H9 (cell line): ENCODE results near the gene TRH. TPM values are rescaled to one million over a fixed set of nuclear protein-coding genes. Genes with fewer than 3 reads are reported as not detected.

Source experiments
- DNase-seq: peaks from one replicate; pipeline ENCODE4 v3.0.0-alpha.2; 2017
- H2AFZ ChIP-seq: one replicate; pipeline ENCODE4 v1.6.1; 2013; ENCODE audit warnings: mild to moderate bottlenecking, low read length, control low read depth, moderate library complexity
- H2AK5ac ChIP-seq: 2 replicates; pipeline ENCODE4 v1.6.1; 2013; ENCODE audit warnings: low read length, control low read depth, mixed read lengths; ENCODE audit not compliant: insufficient read length
- H2BK120ac ChIP-seq: one replicate; pipeline ENCODE4 v1.6.1; 2013; ENCODE audit warnings: low read depth, mild to moderate bottlenecking, low read length, control low read depth, inconsistent platforms; ENCODE audit not compliant: poor library complexity, severe bottlenecking
- H2BK12ac ChIP-seq: 2 replicates; pipeline ENCODE4 v1.6.1; 2013; ENCODE audit warnings: low read length, control low read depth, mixed read lengths, low read depth; ENCODE audit not compliant: insufficient read length
- H2BK15ac ChIP-seq: 2 replicates; pipeline ENCODE4 v1.6.1; 2013; ENCODE audit warnings: low read depth, low read length, control low read depth
- H2BK20ac ChIP-seq: one replicate; pipeline ENCODE4 v1.6.1; 2013; ENCODE audit warnings: low read depth, mild to moderate bottlenecking, low read length, control low read depth, inconsistent platforms; ENCODE audit not compliant: poor library complexity, severe bottlenecking
- H2BK5ac ChIP-seq: 2 replicates; pipeline ENCODE4 v1.6.1; 2013; ENCODE audit warnings: low read length, control low read depth, mixed read lengths; ENCODE audit not compliant: insufficient read length
- H3K14ac ChIP-seq: 2 replicates; pipeline ENCODE4 v1.6.1; 2013; ENCODE audit warnings: low read length, control low read depth; ENCODE audit not compliant: insufficient read depth
- H3K18ac ChIP-seq: 2 replicates; pipeline ENCODE4 v1.6.1; 2013; ENCODE audit warnings: low read depth, mild to moderate bottlenecking, mixed read lengths, low read length, control low read depth; ENCODE audit not compliant: insufficient read length
- H3K23ac ChIP-seq: 2 replicates; pipeline ENCODE4 v1.6.1; 2013; ENCODE audit warnings: low read length, control low read depth, mixed read lengths, low read depth; ENCODE audit not compliant: insufficient read length
- H3K23me2 ChIP-seq: 2 replicates; pipeline ENCODE4 v1.6.1; 2013; ENCODE audit warnings: low read depth, mild to moderate bottlenecking, mixed read lengths, low read length, control low read depth; ENCODE audit not compliant: insufficient read length, poor library complexity, severe bottlenecking
- H3K27ac ChIP-seq: 2 replicates; pipeline ENCODE4 v1.5.1; 2013; ENCODE audit warnings: low read length, control low read depth, mixed read lengths, low read depth; ENCODE audit not compliant: insufficient read length
- H3K27me3 ChIP-seq: 2 replicates; pipeline ENCODE4 v1.6.1; 2013; ENCODE audit warnings: low read length, control low read depth, inconsistent platforms; ENCODE audit not compliant: insufficient read depth
- H3K4ac ChIP-seq: 2 replicates; pipeline ENCODE4 v1.6.1; 2013; ENCODE audit warnings: low read depth, mild to moderate bottlenecking, control low read depth, inconsistent platforms, low read length, moderate library complexity
- H3K4me1 ChIP-seq: 2 replicates; pipeline ENCODE4 v1.6.1; 2013; ENCODE audit warnings: low read length, control low read depth, inconsistent platforms; ENCODE audit not compliant: insufficient read depth
- H3K4me2 ChIP-seq: 2 replicates; pipeline ENCODE4 v1.6.1; 2013; ENCODE audit warnings: low read length, control low read depth, mixed read lengths; ENCODE audit not compliant: insufficient read length, insufficient read depth
- H3K56ac ChIP-seq: 2 replicates; pipeline ENCODE4 v1.6.1; 2013; ENCODE audit warnings: low read depth, mild to moderate bottlenecking, mixed read lengths, low read length, control low read depth; ENCODE audit not compliant: insufficient read length
- H3K79me1 ChIP-seq: 2 replicates; pipeline ENCODE4 v1.6.1; 2013; ENCODE audit warnings: low read depth, mild to moderate bottlenecking, moderate library complexity, low read length, control low read depth, inconsistent platforms; ENCODE audit not compliant: insufficient read depth, poor library complexity, severe bottlenecking
- H3K79me2 ChIP-seq: 2 replicates; pipeline ENCODE4 v1.6.1; 2013; ENCODE audit warnings: low read length, control low read depth, inconsistent platforms; ENCODE audit not compliant: insufficient read depth
- H3K9ac ChIP-seq: 2 replicates; pipeline ENCODE4 v1.6.1; 2013; ENCODE audit warnings: low read length, control low read depth, mixed read lengths; ENCODE audit not compliant: insufficient read length; ENCODE audit errors: extremely low read depth
- H3K9me3 ChIP-seq: one replicate; pipeline ENCODE4 v1.6.1; 2013; ENCODE audit warnings: low read depth, low read length, inconsistent platforms; ENCODE audit not compliant: control insufficient read depth
- H3T11ph ChIP-seq: one replicate; pipeline ENCODE4 v1.6.1; 2013; ENCODE audit warnings: mild to moderate bottlenecking, low read length, control low read depth, inconsistent platforms
- H4K20me1 ChIP-seq: one replicate; pipeline ENCODE4 v1.6.1; 2013; ENCODE audit not compliant: control insufficient read depth, insufficient read length, insufficient read depth
- H4K5ac ChIP-seq: 2 replicates; pipeline ENCODE4 v1.6.1; 2013; ENCODE audit warnings: low read depth, mild to moderate bottlenecking, mixed read lengths, low read length, control low read depth; ENCODE audit not compliant: insufficient read length
- H4K8ac ChIP-seq: replicated peaks from 2 replicates; pipeline ENCODE4 v1.6.1; 2013; ENCODE audit warnings: low read length, control low read depth, mixed read lengths, low read depth; ENCODE audit not compliant: insufficient read length
- H4K91ac ChIP-seq: 2 replicates; pipeline ENCODE4 v1.6.1; 2013; ENCODE audit warnings: low read depth, mild to moderate bottlenecking, moderate library complexity, mixed read lengths, low read length, control low read depth; ENCODE audit not compliant: insufficient read length
- H3K27ac Mint-ChIP-seq, 3 experiments: 2 replicates in 2 of 3; 3 replicates in 1 of 3; pipeline ENCODE4 v1.8.0; 2020 to 2021; ENCODE audit warnings: mixed read lengths in 3 of 3, mild to moderate bottlenecking in 1 of 3, moderate library complexity in 1 of 3
- H3K27me3 Mint-ChIP-seq: 2 replicates; pipeline ENCODE4 v1.8.0; 2021; ENCODE audit warnings: low read depth, mild to moderate bottlenecking, moderate library complexity, mixed read lengths
- H3K36me3 Mint-ChIP-seq, 3 experiments: 2 replicates in 2 of 3; 3 replicates in 1 of 3; pipeline ENCODE4 v1.8.0; 2020 to 2021; ENCODE audit warnings: low read depth in 3 of 3, mixed read lengths in 3 of 3; ENCODE audit not compliant: insufficient read depth in 1 of 3
- H3K4me1 Mint-ChIP-seq, 2 experiments: 2 replicates each; pipeline ENCODE4 v1.8.0; 2020; ENCODE audit warnings: mixed read lengths in 2 of 2
- H3K4me3 Mint-ChIP-seq, 2 experiments: 2 replicates in 1 of 2; 3 replicates in 1 of 2; pipeline ENCODE4 v1.8.0; 2020 to 2021; ENCODE audit warnings: mild to moderate bottlenecking in 2 of 2, mixed read lengths in 2 of 2, moderate library complexity in 1 of 2
- H3K9me3 Mint-ChIP-seq, 2 experiments: 2 replicates in 1 of 2; 3 replicates in 1 of 2; pipeline ENCODE4 v1.8.0; 2020; ENCODE audit warnings: mild to moderate bottlenecking in 2 of 2, mixed read lengths in 2 of 2, moderate library complexity in 1 of 2
- CTCF ChIP-seq: fragments of 200-600 bp; sonication (generic); conservative IDR thresholded peaks from 3 replicates; pipeline ENCODE4 v1.8.0; 2021; ENCODE audit warnings: antibody characterized with exemption, mild to moderate bottlenecking
- WGBS: extraction: QIAGEN DNeasy Blood & Tissue Kit; methylation state at CpG from one replicate; pipeline ENCODE4 v1.1.7; 2013; ENCODE audit warnings: missing lambda C conversion rate, low lambda C conversion rate, mixed read lengths; ENCODE audit not compliant: insufficient read length; ENCODE audit errors: extremely low coverage; 5-methylcytosine and 5-hydroxymethylcytosine counted together
- total RNA-seq: library from RNA; stranded (reverse); gene quantifications from 2 replicates; pipeline ENCODE4 v1.2.1, GENCODE V29; 2021

The TRH gene
- total RNA-seq, 1 experiment from 2014 or later = not detected

GRCh38 chr3:129972301-129972700 is 2.2 kb upstream of the TRH start:
- Mint-ChIP-seq H3K4me1 (peaks cover 23 to 31% of the 10 kb centered on the region in 2 experiments), H3K4me3 (no peak overlapping the region; a peak in 1 of 5 replicates), H3K36me3 (no peaks in the 10 kb centered on the region; a peak in 1 of 7 replicates), H3K27me3 (peaks cover 100% of the 10 kb centered on the region), H3K27ac (no peak overlapping the region), H3K9me3 (peaks cover 0 to 11% of the 10 kb centered on the region in 2 experiments; a peak in 1 of 5 replicates)
- Histone ChIP-seq H3K4me1 (no peaks in the 10 kb centered on the region), H3K79me2 (no peaks in the 10 kb centered on the region), H3K79me1 (no peaks in the 10 kb centered on the region), H4K8ac (no peak overlapping the region), H2AFZ (no peak overlapping the region), H2AK5ac (no peak overlapping the region), H3K27me3 (peaks cover 90% of the 10 kb centered on the region), H3K14ac (no peak overlapping the region), H3K4me2 (no peak overlapping the region), H2BK20ac (no peak overlapping the region), H3K23ac (no peak overlapping the region), H2BK120ac (no peak overlapping the region), H2BK12ac (no peak overlapping the region), H3K9me3 (no peaks in the 10 kb centered on the region), H4K91ac (no peak overlapping the region), H3K27ac (no peak overlapping the region), H4K5ac (no peak overlapping the region), H3T11ph (no peak overlapping the region), H3K9ac (no peak overlapping the region), H2BK5ac (no peak overlapping the region), H3K23me2 (peaks cover 10% of the 10 kb centered on the region), H2BK15ac (no peak overlapping the region), H4K20me1 (no peaks in the 10 kb centered on the region), H3K4ac (no peak overlapping the region), H3K56ac (no peak overlapping the region), H3K18ac (no peak overlapping the region)
- no CpG with 5 or more reads among the region's 2 CpGs for WGBS
- DNase-seq = no peak
- TF ChIP-seq CTCF = no peak
